ENCODE data around the gene CNOT2. TPM values are rescaled to one million over a fixed set of nuclear protein-coding genes. Genes with fewer than 3 reads are reported as not detected.
A peak's percentile ranks its signal among the peaks of the same experiment; 100 is the strongest.
"Not testable (repeated sequence)": the region's sequence is repeated elsewhere in the genome, so short reads cannot be mapped to it uniquely, and the experiment has no call there.

CNOT2 gene
- total RNA-seq, 2 donors from 2014 or later = 67.2 to 81.6 TPM

DNA sequence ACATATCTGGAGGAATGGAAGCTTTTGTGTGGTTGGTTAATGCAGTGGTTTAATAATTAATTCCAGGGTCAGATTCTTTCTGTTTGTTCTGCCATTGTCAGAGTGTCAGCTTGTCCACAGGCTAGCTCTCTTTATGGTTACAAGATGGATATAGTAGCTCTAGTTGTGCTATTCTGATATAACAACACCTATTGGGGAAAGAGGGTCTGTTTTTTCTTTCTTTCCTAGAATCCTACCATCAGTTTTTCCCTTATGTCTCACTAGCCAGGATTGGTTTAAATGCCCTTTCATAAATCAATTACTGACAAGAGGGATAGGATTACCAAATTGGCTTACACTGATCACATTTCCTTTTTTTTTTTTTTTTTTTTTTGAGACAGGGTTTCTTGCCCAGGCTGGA, 27.8 kb downstream of the CNOT2 start:
- no peak for DNase-seq (ENCODE audit: low spot score in 2 of 2)
- H3K27ac Mint-ChIP-seq = no peak overlapping the region
- H3K9me3 Mint-ChIP-seq = peaks cover 0 to 11% of the 10 kb centered on the region in 2 donors
- no peak for ATAC-seq
- peaks cover 4 to 40% of the 10 kb centered on the region in 2 donors for H3K36me3 Mint-ChIP-seq

DNA sequence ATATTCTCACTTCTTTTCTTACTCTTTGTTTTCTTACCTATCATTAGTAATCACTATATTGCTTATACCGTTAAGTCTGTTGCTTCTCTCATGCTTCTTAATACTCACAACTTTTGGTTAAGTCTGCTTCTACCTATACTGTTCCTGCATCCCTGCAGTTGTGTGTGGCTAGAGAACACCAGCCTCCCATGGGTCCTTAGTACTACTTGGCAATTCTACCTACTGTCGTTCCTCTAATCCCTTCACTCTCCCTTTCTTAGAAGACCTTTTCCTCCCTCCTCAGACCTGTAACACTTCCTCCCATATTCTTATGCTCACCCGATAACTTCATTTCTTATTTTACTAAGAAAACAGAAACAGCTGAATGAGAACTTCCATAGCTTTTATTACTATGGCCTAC, 29.3 kb downstream of the CNOT2 start:
- ATAC-seq = no peak
- H3K27ac Mint-ChIP-seq = no peak overlapping the region

DNA sequence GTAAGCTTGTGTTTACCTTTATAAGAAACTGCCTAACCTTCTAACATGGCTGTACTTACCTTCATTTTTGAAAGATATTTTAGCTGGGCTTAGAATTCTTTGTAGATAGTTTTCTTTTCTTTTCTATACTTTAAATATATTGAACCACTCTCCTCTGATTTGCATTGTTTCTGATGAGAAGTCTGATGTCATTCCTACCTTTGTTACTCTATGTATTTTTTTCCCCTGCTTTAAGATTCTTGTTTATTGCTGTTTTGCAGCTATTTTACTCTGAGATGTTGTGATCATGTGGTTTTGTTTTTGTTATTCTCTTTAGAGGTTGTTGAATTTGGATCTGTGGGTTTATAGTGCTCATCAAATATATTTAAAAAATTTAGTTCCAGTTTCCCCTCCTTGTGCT, 31.8 kb downstream of the CNOT2 start:
- H3K36me3 Mint-ChIP-seq = peaks cover 0 to 58% of the 10 kb centered on the region in 2 donors
- no peak overlapping the region for H3K27ac Mint-ChIP-seq
- DNase-seq (ENCODE audit: low spot score in 2 of 2) (no peak), ATAC-seq (no peak)
- H3K9me3 Mint-ChIP-seq = peaks cover 0 to 7% of the 10 kb centered on the region in 2 donors

More for the DNA sequence above, 29.3 kb downstream of the CNOT2 start:
- DNase-seq (ENCODE audit: low spot score in 2 of 2) = no peak
- Mint-ChIP-seq H3K36me3 (peaks cover under 1 to 39% of the 10 kb centered on the region in 2 donors), H3K9me3 (peaks cover 0 to 7% of the 10 kb centered on the region in 2 donors)

- H3K36me3 Mint-ChIP-seq = peaks cover 0 to 46% of the 10 kb centered on the region in 2 donors
- H3K27ac Mint-ChIP-seq = no peak overlapping the region
- no peak for ATAC-seq
- no peak for DNase-seq (ENCODE audit: low spot score in 2 of 2)
- peaks cover 0 to 3% of the 10 kb centered on the region in 2 donors for H3K9me3 Mint-ChIP-seq
Observed at GRCh38 chr12:70277973-70278372, 34.7 kb downstream of the CNOT2 start.

- H3K9me3 Mint-ChIP-seq = no peaks in the 10 kb centered on the region
- ATAC-seq (no peak), DNase-seq (ENCODE audit: low spot score in 2 of 2) (no peak)
- no peak overlapping the region for H3K27ac Mint-ChIP-seq
- H3K36me3 Mint-ChIP-seq = peaks cover 0 to 39% of the 10 kb centered on the region in 2 donors
Observed at GRCh38 chr12:70278945-70279344, 35.7 kb downstream of the CNOT2 start.

DNA sequence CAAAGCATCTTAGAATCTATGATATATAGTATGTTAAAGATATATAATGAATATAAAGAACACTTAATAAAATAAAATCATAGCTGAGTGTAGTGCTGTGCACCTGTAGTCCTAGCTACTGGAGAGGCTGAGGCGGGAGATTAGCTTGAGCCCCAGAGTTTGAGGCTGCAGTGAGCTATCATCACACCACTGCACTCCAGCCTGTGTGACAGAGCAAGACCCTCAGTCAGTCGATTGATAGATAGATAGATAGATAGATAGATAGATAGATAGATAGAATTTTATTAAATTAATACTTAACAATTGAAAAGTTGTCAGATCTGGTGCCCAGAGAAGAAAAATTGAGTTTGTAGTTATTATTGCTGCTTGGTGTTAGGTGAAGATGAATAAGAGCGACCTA, 40.0 kb downstream of the CNOT2 start:
- Mint-ChIP-seq H3K36me3 (peaks cover 5 to 21% of the 10 kb centered on the region in 2 donors), H3K9me3 (no peaks in the 10 kb centered on the region), H3K27ac (peak overlapping the region in 1 of 2 donors; percentile 90)
- no peak for ATAC-seq
- no peak for DNase-seq (ENCODE audit: low spot score in 2 of 2)

DNA sequence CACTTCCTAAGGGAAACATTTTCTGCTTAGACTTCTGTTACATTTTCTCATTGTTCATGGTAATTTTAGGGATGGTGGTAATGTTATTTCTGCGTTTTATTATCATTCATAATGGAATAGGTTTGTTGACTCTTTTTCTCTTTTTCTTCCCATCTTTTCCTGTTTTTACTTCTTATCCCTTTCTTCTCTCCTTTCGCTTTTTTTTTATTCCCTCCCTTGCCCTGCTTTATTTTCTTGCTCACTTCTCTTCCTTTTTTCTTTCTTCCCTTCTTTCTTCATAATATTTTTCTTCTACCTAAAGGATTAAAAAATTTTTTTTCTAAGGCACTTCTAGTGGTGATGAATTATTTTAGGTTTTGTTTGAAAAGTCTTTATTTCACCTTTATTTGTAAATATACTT, 45.6 kb downstream of the CNOT2 start:
- ATAC-seq (no peak), DNase-seq (ENCODE audit: low spot score in 2 of 2) (no peak)
- Mint-ChIP-seq H3K36me3 (peaks cover 5 to 36% of the 10 kb centered on the region in 2 donors), H3K27ac (no peak overlapping the region), H3K9me3 (peaks cover 0 to 6% of the 10 kb centered on the region in 2 donors)

GRCh38 chr12:70290116-70290515, 46.9 kb downstream of the CNOT2 start:
- DNase-seq (ENCODE audit: low spot score in 2 of 2) = no peak
- peaks cover 8 to 48% of the 10 kb centered on the region in 2 donors for H3K36me3 Mint-ChIP-seq
- no peak for ATAC-seq
- H3K9me3 Mint-ChIP-seq = peaks cover 0 to 6% of the 10 kb centered on the region in 2 donors
- no peak overlapping the region for H3K27ac Mint-ChIP-seq

DNA sequence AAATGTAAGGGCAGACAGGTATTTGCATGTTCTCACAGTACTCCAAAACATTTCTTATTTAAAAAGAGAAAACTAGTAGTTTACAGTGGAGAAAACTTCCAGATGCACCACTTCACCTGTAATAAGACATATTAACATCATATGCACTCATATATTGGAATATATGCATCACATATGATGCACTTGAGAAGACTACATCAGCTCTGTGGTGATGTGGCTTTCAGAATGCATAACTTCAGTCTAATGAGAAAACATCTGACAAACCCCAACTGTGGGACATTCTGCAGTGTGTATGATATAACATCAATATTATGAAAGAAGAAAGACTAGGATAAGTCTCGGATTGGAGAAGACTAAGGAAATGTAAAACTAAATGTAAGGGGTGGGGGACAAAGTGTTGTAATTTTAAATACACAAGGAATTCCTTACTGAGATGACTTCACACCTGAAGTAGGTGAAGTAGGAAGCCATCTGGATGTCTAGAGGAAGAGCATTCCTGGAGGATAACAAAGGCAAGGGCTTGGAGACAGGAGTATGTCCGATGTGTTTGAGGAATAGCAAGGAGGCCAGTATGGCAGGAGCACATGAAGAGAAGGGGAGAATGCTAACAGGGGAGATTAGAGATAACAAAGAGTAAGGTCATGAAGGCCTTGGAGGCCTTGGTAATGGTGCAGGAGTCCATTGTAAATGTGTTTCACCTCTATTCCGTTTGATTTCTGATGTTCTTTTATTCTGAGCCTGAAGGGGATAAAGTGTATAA, 49.0 kb downstream of the CNOT2 start:
- H3K36me3 Mint-ChIP-seq = peaks cover 4 to 42% of the 10 kb centered on the region in 2 donors
- ATAC-seq = peak; percentile 46 to 51

GRCh38 chr12:70304684-70305555, 61.7 kb downstream of the CNOT2 start:
- DNase-seq (ENCODE audit: low spot score in 2 of 2); H3K9me3 Mint-ChIP-seq: not testable (repeated sequence)
- Mint-ChIP-seq H3K27ac (peak overlapping the region in 1 of 2 donors; percentile 44), H3K36me3 (peaks cover 18 to 42% of the 10 kb centered on the region in 2 donors)
- peak; percentile 32 to 49 for ATAC-seq

More for the DNA sequence above, 49.0 kb downstream of the CNOT2 start:
- DNase-seq (ENCODE audit: low spot score in 2 of 2) = no peak
- peaks cover 0 to 6% of the 10 kb centered on the region in 2 donors for H3K9me3 Mint-ChIP-seq
- H3K27ac Mint-ChIP-seq = peak overlapping the region in 1 of 2 donors; percentile 67

GRCh38 chr12:70305794-70306193, 62.6 kb downstream of the CNOT2 start:
- Mint-ChIP-seq H3K36me3 (peaks cover 18 to 39% of the 10 kb centered on the region in 2 donors), H3K9me3 (peaks cover 0 to 6% of the 10 kb centered on the region in 2 donors), H3K27ac (no peak overlapping the region)
- DNase-seq (ENCODE audit: low spot score in 2 of 2) = no peak
- no peak for ATAC-seq

- Mint-ChIP-seq H3K36me3 (peaks cover 18 to 30% of the 10 kb centered on the region in 2 donors), H3K27ac (no peak overlapping the region), H3K9me3 (peaks cover 0 to 6% of the 10 kb centered on the region in 2 donors)
- DNase-seq (ENCODE audit: low spot score in 2 of 2) (no peak), ATAC-seq (no peak)
Observed at GRCh38 chr12:70306676-70307075, 63.4 kb downstream of the CNOT2 start.

- Mint-ChIP-seq H3K27ac (no peak overlapping the region), H3K9me3 (peaks cover 0 to 6% of the 10 kb centered on the region in 2 donors), H3K36me3 (peaks cover 18 to 25% of the 10 kb centered on the region in 2 donors)
- DNase-seq (ENCODE audit: low spot score in 2 of 2) (no peak), ATAC-seq (no peak)
Observed at GRCh38 chr12:70307868-70308267, 64.6 kb downstream of the CNOT2 start.

GRCh38 chr12:70309348-70309747, 66.1 kb downstream of the CNOT2 start:
- no peaks in the 10 kb centered on the region for H3K9me3 Mint-ChIP-seq
- H3K36me3 Mint-ChIP-seq = peaks cover 8 to 11% of the 10 kb centered on the region in 2 donors
- ATAC-seq = peak in 1 of 2 donors; percentile 70
- H3K27ac Mint-ChIP-seq = no peak overlapping the region
- DNase-seq (ENCODE audit: low spot score in 2 of 2) = no peak

GRCh38 chr12:70314145-70314544, 70.9 kb downstream of the CNOT2 start:
- ATAC-seq (no peak), DNase-seq (ENCODE audit: low spot score in 2 of 2) (no peak)
- H3K36me3 Mint-ChIP-seq = no peaks in the 10 kb centered on the region
- H3K27ac Mint-ChIP-seq = no peak overlapping the region
- H3K9me3 Mint-ChIP-seq = no peaks in the 10 kb centered on the region

DNA sequence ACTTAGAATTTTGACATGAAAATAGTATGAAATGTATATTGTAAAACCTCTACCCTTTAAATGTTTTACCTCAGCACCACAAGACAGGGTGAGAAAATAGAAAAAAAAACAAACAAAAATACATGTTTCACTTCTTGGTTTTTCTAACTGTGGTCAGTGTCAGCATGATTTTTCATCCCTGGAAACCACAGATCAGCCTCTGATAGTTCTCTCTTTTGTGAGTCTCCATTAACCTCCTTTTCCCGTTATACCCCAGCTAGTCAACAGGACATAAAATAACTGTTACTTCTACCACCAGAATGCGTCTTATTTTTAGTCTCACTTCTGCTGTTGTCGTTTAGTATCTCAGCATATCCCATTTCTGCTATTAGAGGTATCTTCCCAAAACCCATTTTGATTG, 74.5 kb downstream of the CNOT2 start:
- peak in 1 of 2 donors; percentile 26 for ATAC-seq
- peak overlapping the region in 1 of 2 donors; percentile 4 for H3K27ac Mint-ChIP-seq

GRCh38 chr12:70319605-70320004, 76.4 kb downstream of the CNOT2 start:
- ATAC-seq (no peak), DNase-seq (ENCODE audit: low spot score in 2 of 2) (no peak)
- no peaks in the 10 kb centered on the region for H3K9me3 Mint-ChIP-seq
- H3K36me3 Mint-ChIP-seq = peaks cover 0 to 7% of the 10 kb centered on the region in 2 donors
- H3K27ac Mint-ChIP-seq = no peak overlapping the region

More for the DNA sequence above, 74.5 kb downstream of the CNOT2 start:
- no peak for DNase-seq (ENCODE audit: low spot score in 2 of 2)
- H3K36me3 Mint-ChIP-seq = no peaks in the 10 kb centered on the region
- no peaks in the 10 kb centered on the region for H3K9me3 Mint-ChIP-seq
